Heart left ventricle (tissue), 16 donors: ENCODE measurements around the gene KIF5A. TPM values are rescaled to one million over a fixed set of nuclear protein-coding genes. Genes with fewer than 3 reads are reported as not detected.

Experiments used
- ATAC-seq, 4 donors: fragments of 200-7000 bp; cut with Tn5 transposase; one replicate each; pipeline ENCODE4 v1.9.1; 2020 to 2022; ENCODE audit warnings: moderate library complexity in 4 of 4, mild to moderate bottlenecking in 3 of 4, moderate number of reproducible peaks in 1 of 4
- DNase-seq, 5 donors: peaks; one replicate each; pipeline ENCODE4 v3.0.0-alpha.2; 2020
- H3K27ac ChIP-seq, 12 donors: fragments of 200-600 bp; sonication (generic) in 4 of 12; one replicate each; pipeline versions ENCODE4 v1.5.0 to v1.8.0; 2016 to 2022; ENCODE audit warnings: mild to moderate bottlenecking in 2 of 12
- H3K27me3 ChIP-seq, 9 donors: fragments of 200-600 bp; sonication (generic) in 2 of 9; one replicate each; pipeline versions ENCODE4 v1.5.1 to v1.8.0; 2016 to 2022; ENCODE audit warnings: mild to moderate bottlenecking in 3 of 9
- H3K36me3 ChIP-seq, 9 donors: fragments of 200-600 bp; sonication (generic) in 2 of 9; one replicate each; pipeline versions ENCODE4 v1.5.0 to v1.8.0; 2018 to 2022; ENCODE audit warnings: mild to moderate bottlenecking in 2 of 9
- H3K4me1 ChIP-seq, 12 donors: fragments of 200-600 bp; sonication (generic) in 4 of 12; one replicate each; pipeline versions ENCODE4 v1.5.0 to v1.8.0; 2016 to 2022; ENCODE audit warnings: mild to moderate bottlenecking in 3 of 12
- H3K4me3 ChIP-seq, 12 donors: fragments of 200-600 bp; sonication (generic) in 4 of 12; one replicate each; pipeline versions ENCODE4 v1.5.0 to v1.8.0; 2017 to 2022; ENCODE audit warnings: mild to moderate bottlenecking in 9 of 12, moderate library complexity in 4 of 12
- H3K9me3 ChIP-seq, 12 donors: fragments of 200-600 bp; sonication (generic) in 4 of 12; one replicate each; pipeline versions ENCODE4 v1.5.0 to v1.8.0; 2016 to 2022; ENCODE audit warnings: mild to moderate bottlenecking in 1 of 12
- POLR2A ChIP-seq, 2 donors: fragments of 450-650 bp; IDR thresholded peaks; one replicate each; pipeline ENCODE4 v1.6.1; 2017; ENCODE audit warnings: antibody characterized with exemption in 2 of 2, mild to moderate bottlenecking in 2 of 2, moderate library complexity in 2 of 2
- WGBS, 4 donors: extraction: QIAGEN DNeasy Blood & Tissue Kit in 2 of 4; methylation state at CpG; one replicate each; pipeline versions ENCODE4 v1.1.5 to v1.1.7; 2013 to 2018; 5-methylcytosine and 5-hydroxymethylcytosine counted together
- intact Hi-C, 10 donors: fragments of 100-400 bp; cut with DNase I; formaldehyde crosslinking; loops; one replicate each; pipeline versions ENCODE4 v1.11.1 to v1.14.2; 2022
- polyA plus RNA-seq, 2 donors: library from polyadenylated mRNA; stranded (reverse); fragments of 200-250 nt; gene quantifications; one replicate each; pipeline ENCODE4 v1.2.3, GENCODE V29; 2013
- total RNA-seq, 9 donors: library from RNA; depleted of rRNA in 2 of 9; stranded (reverse); fragments of >200 nt in 2 of 9; fragmentation: NEBNext Ultra II Directional in 3 of 9; extraction: Animal tissue kit (Norgen Biotek cat#: 25700) in 3 of 9; gene quantifications; one replicate each; pipeline versions ENCODE4 v1.1.0 to v1.2.4, GENCODE V29; 2016 to 2023
- TF ChIP-seq, protein P1 (sequence below), 12 donors: fragments of 200-600 bp; sonication (generic) in 4 of 12; IDR thresholded peaks; one replicate each; pipeline versions ENCODE4 v1.5.0 to v1.8.0; 2018 to 2022; ENCODE audit warnings: antibody characterized with exemption in 12 of 12, mild to moderate bottlenecking in 5 of 12
- donor health status: ischemic (EF 13 %, LVEDD 7.1; RV severe dilation, severe dysfunction).
- donor health status: healthy with polysubstance abuse.
- donor health status: DM: no; HTN: yes; CAD: no.
- donor health status: DM: no; HTN: no; CAD: no.
- donor health status: ischemic (EF 25% LVEDD 6.9; RV normal size, moderate dysfunction).
- donor health status: ischemic (EF 25% LVEDD 5.7; RV mildly dilated, moderate dysfunction).
- donor health status: healthy.
- donor health status: DM: yes; HTN: yes; CAD: no.
- donor health status: ischemic (EF 35%, LVEDD 5.7; RV mildly dilated, moderate dysfunction).
- donor health status: nonischemic (EF 11% LVEDD 7.7; RV severe dilation, severe dysfunction).
- donor health status: DM: yes; HTN: yes; CAD: no.
- donor health status: PGD.
- donor health status: ischemic (EF 29% LVEDD 5.4; RV normal size, mild dysfunction).
- donor health status: nonischemic (EF 23%, LVEDD 6.1; RV moderate dilation, normal function).

Gene KIF5A
- total and polyA plus RNA-seq, 11 donors: 0.06 to 0.31 (median 0.14) TPM; not detected in 3

DNA sequence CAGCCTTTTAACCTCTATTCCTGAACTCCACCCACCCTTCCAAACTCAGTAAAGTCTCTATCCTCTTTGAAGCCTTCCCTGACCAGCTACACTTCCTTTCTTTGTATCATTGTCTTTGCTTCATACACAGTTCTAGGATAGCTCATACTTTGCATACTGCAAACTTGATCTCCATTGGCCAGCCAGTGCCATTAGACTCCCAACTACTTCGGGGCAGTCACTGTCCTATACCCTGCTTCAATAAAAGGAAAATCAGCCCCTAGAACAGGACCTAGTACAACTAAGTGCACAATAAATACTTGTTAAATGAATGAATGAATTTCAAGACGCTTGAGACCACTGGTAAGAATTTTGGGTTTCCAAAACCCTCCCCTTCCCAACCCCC, 40.6 kb downstream of the KIF5A start:
- intact Hi-C loops: no loop called here
- DNase-seq: no peak
- WGBS, 4 donors: 21 to 25% (median 23%) methylated on average over 2 of the region's 2 CpGs
- TF ChIP-seq, protein P1, sequence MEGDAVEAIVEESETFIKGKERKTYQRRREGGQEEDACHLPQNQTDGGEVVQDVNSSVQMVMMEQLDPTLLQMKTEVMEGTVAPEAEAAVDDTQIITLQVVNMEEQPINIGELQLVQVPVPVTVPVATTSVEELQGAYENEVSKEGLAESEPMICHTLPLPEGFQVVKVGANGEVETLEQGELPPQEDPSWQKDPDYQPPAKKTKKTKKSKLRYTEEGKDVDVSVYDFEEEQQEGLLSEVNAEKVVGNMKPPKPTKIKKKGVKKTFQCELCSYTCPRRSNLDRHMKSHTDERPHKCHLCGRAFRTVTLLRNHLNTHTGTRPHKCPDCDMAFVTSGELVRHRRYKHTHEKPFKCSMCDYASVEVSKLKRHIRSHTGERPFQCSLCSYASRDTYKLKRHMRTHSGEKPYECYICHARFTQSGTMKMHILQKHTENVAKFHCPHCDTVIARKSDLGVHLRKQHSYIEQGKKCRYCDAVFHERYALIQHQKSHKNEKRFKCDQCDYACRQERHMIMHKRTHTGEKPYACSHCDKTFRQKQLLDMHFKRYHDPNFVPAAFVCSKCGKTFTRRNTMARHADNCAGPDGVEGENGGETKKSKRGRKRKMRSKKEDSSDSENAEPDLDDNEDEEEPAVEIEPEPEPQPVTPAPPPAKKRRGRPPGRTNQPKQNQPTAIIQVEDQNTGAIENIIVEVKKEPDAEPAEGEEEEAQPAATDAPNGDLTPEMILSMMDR (IDR thresholded peaks at IDR 0.05): no peak
- no peak for TF ChIP-seq POLR2A (IDR thresholded peaks at IDR 0.05)
- Histone ChIP-seq H3K4me1 (peaks cover 0 to 27% (median 14%) of the 10 kb centered on the region in 12 donors), H3K36me3 (peaks cover 0 to 17% (median 12%) of the 10 kb centered on the region in 9 donors), H3K27me3 (peaks cover 0 to 24% (median 3%) of the 10 kb centered on the region in 9 donors), H3K9me3 (no peaks in the 10 kb centered on the region), H3K27ac (peak overlapping the region in 10 of 12 donors; percentile 44 to 89 (median 78)), H3K4me3 (peak overlapping the region; percentile 42 to 99 (median 86))
- ATAC-seq: no peak

DNA sequence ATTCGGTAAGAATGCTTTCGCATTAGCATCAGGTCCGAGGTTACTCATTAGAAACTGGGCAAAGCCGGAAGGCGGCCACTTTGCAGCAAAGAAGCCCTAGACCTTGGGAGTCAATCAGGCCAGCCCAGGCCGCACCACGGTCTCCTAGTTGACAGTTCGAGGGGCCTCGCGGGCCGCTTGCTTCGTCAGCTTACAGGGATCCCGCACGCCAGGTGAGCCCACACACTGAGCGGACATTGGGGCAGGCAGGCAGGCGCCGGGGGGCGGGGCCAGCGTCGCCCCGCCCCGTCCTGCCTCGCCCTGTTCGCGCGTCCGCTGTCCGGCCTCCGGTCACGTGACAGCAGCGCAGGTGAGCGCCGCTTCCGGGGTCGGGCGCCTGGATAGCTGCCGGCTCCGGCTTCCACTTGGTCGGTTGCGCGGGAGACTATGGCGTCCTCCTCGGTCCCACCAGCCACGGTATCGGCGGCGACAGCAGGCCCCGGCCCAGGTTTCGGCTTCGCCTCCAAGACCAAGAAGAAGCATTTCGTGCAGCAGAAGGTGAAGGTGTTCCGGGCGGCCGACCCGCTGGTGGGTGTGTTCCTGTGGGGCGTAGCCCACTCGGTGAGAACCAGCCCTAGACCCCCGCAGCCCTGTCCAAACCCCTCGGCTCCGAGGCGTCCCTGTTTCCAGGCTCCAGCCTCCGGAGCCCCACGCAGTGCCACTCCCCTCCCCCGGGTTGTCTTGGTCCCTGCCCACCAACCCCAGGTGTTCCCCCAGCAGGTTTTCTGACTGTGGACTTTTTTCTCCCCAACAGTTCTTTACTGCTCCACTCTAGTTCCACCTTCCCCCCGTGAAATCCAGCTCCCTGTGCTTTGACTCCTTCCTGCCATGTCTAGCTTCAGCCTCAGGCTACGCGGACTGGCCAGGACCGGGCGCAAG, 41.3 kb downstream of the KIF5A start, which contains the start of gene PIP4K2C:
PIP4K2C (plus strand) TSS at position 329 of the 918 bp plus-strand sequence; CDS start at position 427, 98 bp downstream.
- H3K4me3 ChIP-seq: peak within 1 kb of the TSS; percentile 42 to 99 (median 86)
- WGBS, 4 donors: 1 to 3% (median 2%) methylated on average over 20 to 69 of the region's 69 CpGs
- peaks cover 0 to 23% (median 19%) of the 10 kb centered on the region in 9 donors for H3K36me3 ChIP-seq
- TF ChIP-seq POLR2A (IDR thresholded peaks at IDR 0.05): peak in 1 of 2 donors; percentile 65
- TF ChIP-seq, protein P1 (IDR thresholded peaks at IDR 0.05): no peak
- DNase-seq: peak; percentile 84 to 88 (median 86)
- intact Hi-C loops: no loop called here
- peaks cover 0 to 21% (median under 1%) of the 10 kb centered on the region in 9 donors for H3K27me3 ChIP-seq
- ATAC-seq: peak; percentile 94 to 98 (median 98)
- peaks cover 0 to 27% (median 14%) of the 10 kb centered on the region in 12 donors for H3K4me1 ChIP-seq
- no peaks in the 10 kb centered on the region for H3K9me3 ChIP-seq
- H3K27ac ChIP-seq: peak within 1 kb of the TSS in 11 of 12 donors; percentile 44 to 89 (median 77)

DNA sequence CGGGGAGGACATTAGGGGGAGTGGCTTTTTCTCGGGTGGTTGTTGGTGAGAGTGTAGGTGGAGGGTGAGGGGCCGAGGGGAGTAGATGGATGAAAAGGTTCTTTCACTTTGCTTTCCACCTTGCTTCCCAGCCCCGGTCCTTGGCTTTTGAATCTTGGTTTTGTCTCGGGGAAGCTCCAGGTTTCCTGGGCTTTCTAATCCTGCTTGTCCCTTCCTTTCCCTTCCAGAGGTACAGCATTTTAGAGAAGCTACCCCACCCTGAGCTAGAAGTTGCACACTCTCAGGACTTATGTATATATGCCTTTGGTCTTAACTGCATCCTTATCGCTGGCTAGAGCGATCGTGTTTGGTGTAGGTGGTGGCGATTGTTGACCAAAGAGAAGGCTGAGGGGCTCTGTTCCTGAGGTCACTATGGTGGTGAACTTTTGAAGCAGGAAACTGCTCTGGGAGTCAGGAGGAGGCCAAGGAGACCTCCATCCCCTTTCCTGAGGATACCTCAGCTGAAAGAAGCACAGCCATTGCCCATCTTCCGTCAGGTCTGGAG, 42.0 kb downstream of the KIF5A start:
- Histone ChIP-seq H3K9me3 (no peaks in the 10 kb centered on the region), H3K4me3 (peak overlapping the region; percentile 42 to 99 (median 86)), H3K4me1 (peaks cover 0 to 27% (median 14%) of the 10 kb centered on the region in 12 donors), H3K27me3 (peaks cover 0 to 16% (median 0%) of the 10 kb centered on the region in 9 donors), H3K36me3 (peaks cover 0 to 31% (median 26%) of the 10 kb centered on the region in 9 donors), H3K27ac (peak overlapping the region in 9 of 12 donors; percentile 44 to 89 (median 80))
- intact Hi-C loops: no loop called here
- ATAC-seq (no peak), DNase-seq (no peak)
- TF ChIP-seq POLR2A (IDR thresholded peaks at IDR 0.05): no peak
- TF ChIP-seq, protein P1 (IDR thresholded peaks at IDR 0.05): no peak
- WGBS, 4 donors: 39 to 47% (median 45%) methylated on average over 10 of the region's 10 CpGs
